Fibroblast of pulmonary artery (primary cell): ENCODE data around the gene TMPRSS11A.

Experiments used
- DNase-seq: peaks from one replicate; pipeline ENCODE4 v3.0.0-alpha.2; 2010; ENCODE audit warnings: low read depth
- H3K4me3 ChIP-seq: replicated peaks from 2 replicates; pipeline ENCODE4 v1.5.1; 2011; ENCODE audit warnings: low read depth, mild to moderate bottlenecking, control low read depth, low read length, moderate library complexity
- CTCF ChIP-seq: IDR thresholded peaks from 2 replicates; pipeline ENCODE4 v1.5.1; 2011; ENCODE audit warnings: mild to moderate bottlenecking, control low read depth, low read length, inconsistent platforms; ENCODE audit errors: missing control alignments

Gene TMPRSS11A

GRCh38 chr4:67922697-67923096 is 40.6 kb downstream of the TMPRSS11A start:
- no peak for TF ChIP-seq CTCF
- no peak overlapping the region for H3K4me3 ChIP-seq
- no peak for DNase-seq

GRCh38 chr4:67918428-67918827 is 44.9 kb downstream of the TMPRSS11A start:
- no peak overlapping the region for H3K4me3 ChIP-seq
- DNase-seq, result no peak
- peak; percentile 18 for TF ChIP-seq CTCF

GRCh38 chr4:67915400-67915966 is 47.8 kb downstream of the TMPRSS11A start:
- TF ChIP-seq CTCF, result no peak
- DNase-seq, result no peak
- no peak overlapping the region for H3K4me3 ChIP-seq

DNA sequence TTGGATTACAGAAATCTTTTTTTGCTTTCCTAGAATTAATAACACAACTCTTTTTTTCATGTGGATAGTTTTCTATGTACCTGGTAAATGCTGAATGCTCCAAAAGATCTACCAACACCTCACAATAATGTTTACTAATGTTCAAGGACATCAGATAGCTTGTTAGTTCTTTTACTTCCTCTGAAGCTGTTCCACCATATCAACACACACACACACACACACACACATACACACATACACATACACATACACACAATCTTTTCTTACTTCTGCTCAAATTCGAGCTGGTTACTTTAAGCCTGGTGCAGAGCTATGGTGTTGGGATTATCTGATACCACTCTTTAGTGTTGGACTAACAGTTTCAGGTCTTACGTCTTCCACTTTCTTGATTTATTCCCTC is 51.2 kb downstream of the TMPRSS11A start:
- no peak for TF ChIP-seq CTCF

GRCh38 chr4:67911638-67912037 is 51.7 kb downstream of the TMPRSS11A start:
- no peak for DNase-seq
- no peak for TF ChIP-seq CTCF

More for the DNA sequence above, 51.2 kb downstream of the TMPRSS11A start:
- no peak overlapping the region for H3K4me3 ChIP-seq
- DNase-seq, result no peak

GRCh38 chr4:67911141-67911540 is 52.2 kb downstream of the TMPRSS11A start:
- no peak overlapping the region for H3K4me3 ChIP-seq
- DNase-seq, result no peak
- TF ChIP-seq CTCF, result no peak

More at GRCh38 chr4:67911638-67912037, 51.7 kb downstream of the TMPRSS11A start:
- H3K4me3 ChIP-seq, result no peak overlapping the region

DNA sequence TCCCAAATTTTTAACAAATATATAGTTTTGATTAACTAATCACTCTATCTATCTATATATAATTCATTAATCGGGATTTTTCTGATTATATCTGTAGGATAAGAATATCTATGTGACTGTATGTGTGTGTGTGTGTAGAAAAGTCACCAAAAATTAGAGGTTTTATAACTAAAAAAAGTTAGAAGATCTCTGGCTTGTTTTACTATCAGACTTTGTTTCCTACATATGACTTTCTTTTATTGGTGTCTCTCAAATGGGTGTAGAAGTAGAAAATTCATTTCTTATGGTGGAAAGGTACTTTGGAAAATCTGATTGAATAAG is 52.7 kb downstream of the TMPRSS11A start:
- no peak overlapping the region for H3K4me3 ChIP-seq
- DNase-seq, result no peak
- no peak for TF ChIP-seq CTCF
